OCI-LY7 (cell line): ENCODE measurements around the gene SLC16A12.

ENCODE experiments used
- EZH2phosphoT487 ChIP-seq: fragments of 200-600 bp; sonication (generic); IDR thresholded peaks from 2 replicates; pipeline ENCODE4 v1.6.1; 2018; ENCODE audit warnings: low read depth, borderline replicate concordance, mild to moderate bottlenecking, mixed run types, antibody characterized with exemption, low read length, moderate library complexity, mixed read lengths
- TF ChIP-seq, protein P1 (sequence below): fragments of 200-600 bp; sonication (generic); conservative IDR thresholded peaks from 2 replicates; pipeline ENCODE4 v1.5.1; 2014; ENCODE audit warnings: mild to moderate bottlenecking, antibody characterized with exemption, low read length, moderate library complexity, mixed read lengths

DNA sequence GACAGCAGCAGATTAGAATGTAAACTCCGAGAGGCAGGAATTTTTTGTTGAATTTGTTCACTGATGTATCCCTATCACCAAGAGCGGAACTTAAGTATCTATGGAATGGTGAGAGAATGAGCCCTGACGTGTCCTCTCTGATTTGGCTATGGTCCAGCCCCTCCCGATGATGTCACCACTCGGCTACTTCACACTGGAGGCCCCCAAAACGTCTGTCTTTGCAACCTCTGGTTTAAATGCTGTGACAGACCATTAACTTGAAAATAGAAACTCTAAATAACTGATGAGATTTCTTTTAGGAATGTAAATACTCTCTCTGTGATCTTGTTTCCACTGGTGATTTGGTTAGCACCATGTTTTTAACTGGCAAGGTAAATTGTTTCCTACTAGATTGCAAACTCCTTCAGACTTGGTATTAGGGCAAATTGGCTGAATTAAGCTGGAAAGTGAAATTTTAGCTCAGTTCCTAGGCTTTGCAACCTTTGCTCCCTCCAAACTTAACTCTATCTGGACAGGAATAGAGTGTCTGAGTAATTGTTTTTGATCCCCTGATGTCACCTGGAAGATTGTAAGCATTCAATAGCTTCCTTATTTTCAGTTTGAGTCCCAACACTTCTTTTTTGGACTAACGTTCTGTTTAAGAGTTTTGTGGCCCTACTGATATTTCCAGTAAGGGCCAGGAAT, 19.1 kb downstream of the SLC16A12 start:
- TF ChIP-seq, protein P1, sequence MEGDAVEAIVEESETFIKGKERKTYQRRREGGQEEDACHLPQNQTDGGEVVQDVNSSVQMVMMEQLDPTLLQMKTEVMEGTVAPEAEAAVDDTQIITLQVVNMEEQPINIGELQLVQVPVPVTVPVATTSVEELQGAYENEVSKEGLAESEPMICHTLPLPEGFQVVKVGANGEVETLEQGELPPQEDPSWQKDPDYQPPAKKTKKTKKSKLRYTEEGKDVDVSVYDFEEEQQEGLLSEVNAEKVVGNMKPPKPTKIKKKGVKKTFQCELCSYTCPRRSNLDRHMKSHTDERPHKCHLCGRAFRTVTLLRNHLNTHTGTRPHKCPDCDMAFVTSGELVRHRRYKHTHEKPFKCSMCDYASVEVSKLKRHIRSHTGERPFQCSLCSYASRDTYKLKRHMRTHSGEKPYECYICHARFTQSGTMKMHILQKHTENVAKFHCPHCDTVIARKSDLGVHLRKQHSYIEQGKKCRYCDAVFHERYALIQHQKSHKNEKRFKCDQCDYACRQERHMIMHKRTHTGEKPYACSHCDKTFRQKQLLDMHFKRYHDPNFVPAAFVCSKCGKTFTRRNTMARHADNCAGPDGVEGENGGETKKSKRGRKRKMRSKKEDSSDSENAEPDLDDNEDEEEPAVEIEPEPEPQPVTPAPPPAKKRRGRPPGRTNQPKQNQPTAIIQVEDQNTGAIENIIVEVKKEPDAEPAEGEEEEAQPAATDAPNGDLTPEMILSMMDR = no peak
- TF ChIP-seq EZH2phosphoT487 = no peak
